WI38 (cell line): ENCODE measurements around the gene PRKD1.

Experiments used
- H3K4me3 ChIP-seq: 2 replicates; pipeline ENCODE4 v1.5.1; 2011; ENCODE audit warnings: low read depth, mild to moderate bottlenecking, control low read depth, low read length
- CTCF ChIP-seq: IDR thresholded peaks from 2 replicates; pipeline ENCODE4 v1.5.1; 2012; ENCODE audit warnings: low read depth, mild to moderate bottlenecking, control low read depth, low read length

Gene PRKD1

DNA sequence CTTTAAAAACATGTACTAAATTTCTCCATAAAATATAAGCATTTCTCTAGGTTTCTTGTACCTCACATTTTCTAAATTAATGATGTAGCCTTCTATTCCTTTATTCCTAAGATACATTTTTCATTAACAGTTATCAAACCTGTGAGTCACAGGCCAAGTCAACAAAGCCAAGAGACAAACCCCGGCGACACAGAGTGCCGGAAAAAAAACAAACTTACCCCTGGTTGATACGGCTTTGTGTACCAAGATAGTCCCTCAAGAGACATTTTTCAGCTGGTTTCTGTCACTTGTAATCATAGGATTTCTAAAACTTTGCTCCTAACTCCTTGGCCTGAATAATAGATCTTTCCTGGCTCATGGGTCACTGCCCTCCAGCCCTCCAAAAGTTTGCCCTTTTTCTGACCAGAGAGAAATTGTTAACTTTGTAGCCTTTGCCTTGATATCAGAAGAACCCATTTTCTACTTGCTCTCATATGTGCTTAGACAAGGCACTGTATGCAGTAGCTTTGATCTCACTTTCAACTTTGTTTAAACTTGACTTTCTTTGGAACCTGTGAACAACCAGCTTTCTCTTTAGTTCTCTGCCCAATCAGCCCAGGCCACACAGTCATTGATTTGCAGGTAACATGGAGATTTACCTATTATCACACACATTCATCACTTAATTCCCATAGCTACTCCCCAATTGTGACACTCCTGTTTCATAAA, 172.2 kb downstream of the PRKD1 start:
- no peak for TF ChIP-seq CTCF
- H3K4me3 ChIP-seq, result no peak overlapping the region

DNA sequence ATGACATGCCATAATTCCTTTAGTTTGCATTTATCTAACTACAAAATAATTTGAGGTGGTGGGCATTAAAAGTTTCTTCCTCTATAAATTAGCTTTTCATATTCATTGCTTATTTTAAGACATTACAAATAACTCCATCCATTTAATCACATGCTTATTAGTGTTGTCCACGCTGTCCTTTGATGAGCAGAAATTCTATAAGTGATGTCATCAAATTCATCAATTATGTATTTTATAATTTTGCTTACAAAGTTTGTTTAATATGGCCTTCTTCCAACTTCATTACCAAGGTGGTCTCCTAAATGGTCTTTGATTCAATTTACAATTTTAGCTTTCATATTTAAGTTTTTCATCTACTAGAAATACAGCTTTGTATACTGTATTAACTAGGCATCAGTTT, 173.5 kb downstream of the PRKD1 start:
- no peak for TF ChIP-seq CTCF
- H3K4me3 ChIP-seq, result no peak overlapping the region

- no peak overlapping the region for H3K4me3 ChIP-seq
- TF ChIP-seq CTCF, result no peak
Measured at GRCh38 chr14:29752221-29752923, 175.3 kb downstream of the PRKD1 start.

GRCh38 chr14:29749829-29750228, 177.8 kb downstream of the PRKD1 start:
- no peak for TF ChIP-seq CTCF
- no peak overlapping the region for H3K4me3 ChIP-seq

GRCh38 chr14:29749327-29749726, 178.3 kb downstream of the PRKD1 start:
- TF ChIP-seq CTCF, result no peak
- no peak overlapping the region for H3K4me3 ChIP-seq

GRCh38 chr14:29745863-29746262, 181.8 kb downstream of the PRKD1 start:
- TF ChIP-seq CTCF, result no peak
- H3K4me3 ChIP-seq, result no peak overlapping the region

DNA sequence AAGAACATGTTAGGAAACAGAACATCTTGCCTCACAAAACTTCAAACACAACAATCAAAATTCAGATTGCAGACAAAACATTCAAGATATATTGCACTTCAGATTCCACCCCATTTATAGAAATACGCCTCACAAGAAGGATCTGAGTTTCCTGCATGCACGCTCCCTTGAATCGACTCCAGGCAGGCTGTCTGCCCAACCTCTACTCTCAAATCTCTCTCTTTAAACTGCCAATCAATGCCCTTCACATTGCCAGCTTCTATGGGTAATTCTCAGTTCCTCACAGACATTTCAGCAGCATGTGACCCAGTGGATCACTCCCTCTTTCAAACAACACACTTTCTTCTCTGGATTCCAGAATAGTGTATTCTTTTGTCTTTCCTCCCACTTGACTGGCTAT, 184.1 kb downstream of the PRKD1 start:
- H3K4me3 ChIP-seq, result no peak overlapping the region
- TF ChIP-seq CTCF, result no peak
